GM23248 (cell line): ENCODE data around the gene SNX11. TPM values are rescaled to one million over a fixed set of nuclear protein-coding genes. Genes with fewer than 3 reads are reported as not detected.

ENCODE experiments used
- DNase-seq: peaks from one replicate; pipeline ENCODE4 v3.0.0-alpha.2; 2015
- H2AFZ ChIP-seq: fragments of 200-600 bp; sonication (generic); 2 replicates; pipeline ENCODE4 v1.6.1; 2016; ENCODE audit warnings: antibody characterized with exemption
- H3F3A ChIP-seq: fragments of 200-600 bp; sonication (generic); 2 replicates; pipeline ENCODE4 v1.6.1; 2016; ENCODE audit warnings: mild to moderate bottlenecking, antibody characterized with exemption, mixed run types; ENCODE audit not compliant: insufficient read depth
- H3K27ac ChIP-seq: fragments of 200-600 bp; sonication (generic); 2 replicates; pipeline ENCODE4 v1.5.1; 2016; ENCODE audit warnings: mild to moderate bottlenecking
- H3K27me3 ChIP-seq: fragments of 200-600 bp; sonication (generic); replicated peaks from 2 replicates; pipeline ENCODE4 v1.6.1; 2016; ENCODE audit warnings: mild to moderate bottlenecking; ENCODE audit not compliant: insufficient read depth
- H3K36me3 ChIP-seq: fragments of 200-600 bp; sonication (generic); 2 replicates; pipeline ENCODE4 v1.6.1; 2016; ENCODE audit warnings: low read depth, mild to moderate bottlenecking
- H3K4me1 ChIP-seq: fragments of 200-600 bp; sonication (generic); 2 replicates; pipeline ENCODE4 v1.6.1; 2016; ENCODE audit warnings: mild to moderate bottlenecking; ENCODE audit not compliant: insufficient read depth
- H3K4me2 ChIP-seq: fragments of 200-600 bp; sonication (generic); one replicate; pipeline ENCODE4 v1.6.1; 2016; ENCODE audit warnings: mild to moderate bottlenecking; ENCODE audit not compliant: unreplicated experiment
- H3K4me3 ChIP-seq: fragments of 200-600 bp; sonication (generic); 2 replicates; pipeline ENCODE4 v1.5.1; 2016; ENCODE audit warnings: mild to moderate bottlenecking
- H3K79me2 ChIP-seq: fragments of 200-600 bp; sonication (generic); 2 replicates; pipeline ENCODE4 v1.6.1; 2016; ENCODE audit warnings: mild to moderate bottlenecking; ENCODE audit not compliant: insufficient read depth
- H3K9ac ChIP-seq: fragments of 200-600 bp; sonication (generic); 2 replicates; pipeline ENCODE4 v1.6.1; 2016; ENCODE audit warnings: mild to moderate bottlenecking
- H3K9me2 ChIP-seq: fragments of 200-600 bp; sonication (generic); 2 replicates; pipeline ENCODE4 v1.6.1; 2016; ENCODE audit warnings: mixed run types, mild to moderate bottlenecking, moderate library complexity; ENCODE audit not compliant: insufficient read depth
- H3K9me3 ChIP-seq: fragments of 200-600 bp; sonication (generic); one replicate; pipeline ENCODE4 v1.6.1; 2017; ENCODE audit warnings: low read depth
- H4K20me1 ChIP-seq: fragments of 200-600 bp; sonication (generic); 2 replicates; pipeline ENCODE4 v1.6.0; 2016; ENCODE audit not compliant: insufficient read depth
- EZH2 ChIP-seq: fragments of 200-600 bp; sonication (generic); IDR thresholded peaks from 2 replicates; pipeline ENCODE4 v1.6.1; 2018; ENCODE audit warnings: antibody characterized with exemption, mild to moderate bottlenecking; ENCODE audit not compliant: insufficient read depth, poor library complexity, severe bottlenecking
- EZH2phosphoT487 ChIP-seq: fragments of 200-600 bp; sonication (generic); IDR thresholded peaks from 2 replicates; pipeline ENCODE4 v1.6.1; 2018; ENCODE audit warnings: antibody characterized with exemption, moderate library complexity, mild to moderate bottlenecking, low read depth; ENCODE audit not compliant: insufficient read depth
- WGBS, 2 experiments: methylation state at CpG; one replicate each; pipeline ENCODE4 v1.1.6; 2015 to 2017; ENCODE audit warnings: low lambda C conversion rate in 2 of 2, low coverage in 1 of 2; ENCODE audit errors: missing lambda C conversion rate in 2 of 2; 5-methylcytosine and 5-hydroxymethylcytosine counted together
- in situ Hi-C: fragments of 300-500 bp; cut with MboI; formaldehyde crosslinking; loops from 2 replicates; pipeline ENCODE4 v1.15.0; 2020
- polyA plus RNA-seq: library from polyadenylated mRNA; unstranded; fragments of >200 nt; fragmentation: Nextera tagmentation; extraction: Ambion mirVana; gene quantifications from 2 replicates; pipeline ENCODE4 v1.2.1, GENCODE V29; 2016
- total RNA-seq: library from RNA; depleted of rRNA; stranded (reverse); fragments of >200 nt; shearing (Covaris generic); gene quantifications from 2 replicates; pipeline ENCODE4 v1.2.3, GENCODE V29; 2014

Gene SNX11
- total and polyA plus RNA-seq, 2 experiments from 2014 or later: 14.7 to 17.5 TPM

GRCh38 chr17:48137656-48138055, 30.1 kb downstream of the SNX11 start:
- no peak for TF ChIP-seq EZH2phosphoT487
- no peak for TF ChIP-seq EZH2
- H3K36me3 ChIP-seq: no peaks in the 10 kb centered on the region
- no peak overlapping the region for H3K4me2 ChIP-seq
- WGBS, 2 experiments: 9 to 11% methylated on average over 1 of the region's 1 CpG
- peaks cover 19% of the 10 kb centered on the region for H3K27me3 ChIP-seq
- no peaks in the 10 kb centered on the region for H4K20me1 ChIP-seq
- DNase-seq: peak; percentile 17
- no peak overlapping the region for H3K9ac ChIP-seq
- H3K9me3 ChIP-seq: no peaks in the 10 kb centered on the region
- no peaks in the 10 kb centered on the region for H3F3A ChIP-seq
- H3K9me2 ChIP-seq: no peaks in the 10 kb centered on the region
- no peaks in the 10 kb centered on the region for H3K79me2 ChIP-seq
- no peak overlapping the region for H3K4me3 ChIP-seq
- no peak overlapping the region for H3K27ac ChIP-seq
- no peaks in the 10 kb centered on the region for H3K4me1 ChIP-seq
- in situ Hi-C loops: no loop called here
- no peak overlapping the region for H2AFZ ChIP-seq

- WGBS, 2 experiments: 44 to 62% methylated on average over 2 of the region's 2 CpGs
- no peak for TF ChIP-seq EZH2
- no peak for TF ChIP-seq EZH2phosphoT487
- Histone ChIP-seq H3K27me3 (peaks cover 42% of the 10 kb centered on the region), H3K4me2 (no peak overlapping the region), H3K4me1 (no peaks in the 10 kb centered on the region), H3K9me3 (no peaks in the 10 kb centered on the region), H2AFZ (no peak overlapping the region), H3K36me3 (no peaks in the 10 kb centered on the region), H3F3A (no peaks in the 10 kb centered on the region), H3K9me2 (no peaks in the 10 kb centered on the region), H3K79me2 (no peaks in the 10 kb centered on the region), H3K4me3 (no peak overlapping the region), H4K20me1 (no peaks in the 10 kb centered on the region), H3K9ac (no peak overlapping the region), H3K27ac (no peak overlapping the region)
- in situ Hi-C loops: no loop called here
- no peak for DNase-seq
Observed at GRCh38 chr17:48139944-48140343, 32.4 kb downstream of the SNX11 start.

- TF ChIP-seq EZH2phosphoT487 (no peak), EZH2 (no peak)
- Histone ChIP-seq H3K4me2 (no peak overlapping the region), H3K27me3 (peaks cover 75% of the 10 kb centered on the region), H3K9me3 (no peaks in the 10 kb centered on the region), H3K27ac (no peak overlapping the region), H3K79me2 (no peaks in the 10 kb centered on the region), H3F3A (no peaks in the 10 kb centered on the region), H3K9me2 (no peaks in the 10 kb centered on the region), H3K4me1 (no peaks in the 10 kb centered on the region), H2AFZ (no peak overlapping the region), H3K4me3 (no peak overlapping the region), H4K20me1 (no peaks in the 10 kb centered on the region), H3K36me3 (no peaks in the 10 kb centered on the region), H3K9ac (no peak overlapping the region)
- WGBS, 2 experiments: 26 to 31% methylated on average over 6 of the region's 6 CpGs
- in situ Hi-C loops: no loop called here
- no peak for DNase-seq
Observed at GRCh38 chr17:48143629-48144028, 36.1 kb downstream of the SNX11 start.

- H3K4me3 ChIP-seq: no peak overlapping the region
- H3K4me1 ChIP-seq: no peaks in the 10 kb centered on the region
- no peaks in the 10 kb centered on the region for H3K9me2 ChIP-seq
- WGBS, 2 experiments: 36 to 39% methylated on average over 8 of the region's 8 CpGs
- no peaks in the 10 kb centered on the region for H3F3A ChIP-seq
- H3K9ac ChIP-seq: no peak overlapping the region
- no peak overlapping the region for H3K27ac ChIP-seq
- H4K20me1 ChIP-seq: no peaks in the 10 kb centered on the region
- no peak overlapping the region for H3K4me2 ChIP-seq
- no peak overlapping the region for H2AFZ ChIP-seq
- DNase-seq: no peak
- H3K27me3 ChIP-seq: peaks cover 81% of the 10 kb centered on the region
- H3K9me3 ChIP-seq: no peaks in the 10 kb centered on the region
- in situ Hi-C loops: no loop called here
- no peaks in the 10 kb centered on the region for H3K79me2 ChIP-seq
- H3K36me3 ChIP-seq: no peaks in the 10 kb centered on the region
- TF ChIP-seq EZH2phosphoT487 (no peak), EZH2 (no peak)
Observed at GRCh38 chr17:48144231-48144630, 36.7 kb downstream of the SNX11 start.
